GM21825 (cell line): Measurements from ENCODE around the gene COASY.
"Not testable (repeated sequence)": the region's sequence is repeated elsewhere in the genome, so short reads cannot be mapped to it uniquely, and the experiment has no call there.

Experiments used
- ATAC-seq: cut with Tn5 transposase; IDR thresholded peaks from one replicate; pipeline ENCODE4 v1.9.1; 2021; ENCODE audit warnings: mild to moderate bottlenecking, moderate library complexity; ENCODE audit not compliant: unreplicated experiment

COASY gene

DNA sequence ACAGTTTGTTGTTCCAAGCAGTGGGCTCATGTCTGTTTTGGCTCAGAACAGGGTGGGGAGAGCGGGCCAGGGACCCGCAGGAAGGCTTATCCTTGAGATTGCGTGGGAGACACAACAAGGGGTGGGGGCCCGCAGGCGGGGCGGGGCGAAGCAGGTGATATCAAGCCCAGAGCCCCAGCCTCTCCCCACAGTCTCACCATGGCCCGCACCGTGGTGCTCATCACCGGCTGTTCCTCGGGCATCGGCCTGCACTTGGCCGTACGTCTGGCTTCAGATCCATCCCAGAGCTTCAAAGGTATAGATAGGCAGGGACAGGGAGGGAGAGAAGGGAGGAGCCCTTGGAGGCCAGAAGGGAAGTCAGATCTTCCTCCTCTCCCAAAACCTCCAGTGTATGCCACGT, 9.2 kb upstream of the COASY start, which contains the start of gene HSD17B1:
Gene HSD17B1 (plus strand): TSS at position 188 of the 400 bp plus-strand sequence. CDS start 11 bp downstream, at position 199.
- ATAC-seq = not testable (repeated sequence)

DNA sequence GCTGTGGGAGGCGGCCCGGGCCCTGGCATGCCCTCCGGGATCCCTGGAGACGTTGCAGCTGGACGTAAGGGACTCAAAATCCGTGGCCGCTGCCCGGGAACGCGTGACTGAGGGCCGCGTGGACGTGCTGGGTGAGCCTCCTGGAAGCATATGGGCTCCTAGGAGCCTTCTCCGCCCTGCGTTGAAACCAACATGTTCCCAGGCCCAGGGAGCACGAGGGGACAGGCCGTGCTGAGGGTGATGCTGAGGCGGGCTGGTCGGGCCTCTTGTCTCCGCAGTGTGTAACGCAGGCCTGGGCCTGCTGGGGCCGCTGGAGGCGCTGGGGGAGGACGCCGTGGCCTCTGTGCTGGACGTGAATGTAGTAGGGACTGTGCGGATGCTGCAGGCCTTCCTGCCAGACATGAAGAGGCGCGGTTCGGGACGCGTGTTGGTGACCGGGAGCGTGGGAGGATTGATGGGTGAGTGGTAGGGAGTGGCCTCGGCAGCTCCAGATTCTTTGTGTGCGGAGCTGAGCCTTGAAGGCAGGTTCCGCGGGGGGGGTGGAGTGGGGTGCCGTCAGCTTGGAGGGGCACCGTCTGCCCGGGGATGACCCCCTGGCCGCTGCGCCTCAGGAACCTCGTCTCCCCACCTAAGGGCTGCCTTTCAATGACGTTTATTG, 8.7 kb upstream of the COASY start:
- no peak for ATAC-seq

DNA sequence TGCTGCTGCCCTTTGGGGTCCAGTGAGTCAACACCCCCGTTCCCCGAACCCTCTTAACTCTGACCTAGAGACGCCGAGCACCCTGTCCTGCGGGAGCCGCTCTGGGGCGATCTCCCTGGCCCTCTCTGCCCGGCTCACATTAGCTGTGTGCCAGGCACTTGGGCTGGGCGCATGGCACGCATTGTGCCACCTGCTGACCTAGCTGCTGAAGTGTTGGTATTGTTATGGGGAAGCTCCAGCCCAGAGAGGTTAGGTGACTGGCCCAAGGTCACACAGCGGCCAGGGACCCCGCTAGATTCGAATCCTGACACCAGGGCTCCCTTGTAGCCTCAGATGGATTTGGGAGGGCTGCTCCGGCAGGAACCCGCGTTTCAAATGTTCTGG, 8.1 kb upstream of the COASY start:
- ATAC-seq = no peak

DNA sequence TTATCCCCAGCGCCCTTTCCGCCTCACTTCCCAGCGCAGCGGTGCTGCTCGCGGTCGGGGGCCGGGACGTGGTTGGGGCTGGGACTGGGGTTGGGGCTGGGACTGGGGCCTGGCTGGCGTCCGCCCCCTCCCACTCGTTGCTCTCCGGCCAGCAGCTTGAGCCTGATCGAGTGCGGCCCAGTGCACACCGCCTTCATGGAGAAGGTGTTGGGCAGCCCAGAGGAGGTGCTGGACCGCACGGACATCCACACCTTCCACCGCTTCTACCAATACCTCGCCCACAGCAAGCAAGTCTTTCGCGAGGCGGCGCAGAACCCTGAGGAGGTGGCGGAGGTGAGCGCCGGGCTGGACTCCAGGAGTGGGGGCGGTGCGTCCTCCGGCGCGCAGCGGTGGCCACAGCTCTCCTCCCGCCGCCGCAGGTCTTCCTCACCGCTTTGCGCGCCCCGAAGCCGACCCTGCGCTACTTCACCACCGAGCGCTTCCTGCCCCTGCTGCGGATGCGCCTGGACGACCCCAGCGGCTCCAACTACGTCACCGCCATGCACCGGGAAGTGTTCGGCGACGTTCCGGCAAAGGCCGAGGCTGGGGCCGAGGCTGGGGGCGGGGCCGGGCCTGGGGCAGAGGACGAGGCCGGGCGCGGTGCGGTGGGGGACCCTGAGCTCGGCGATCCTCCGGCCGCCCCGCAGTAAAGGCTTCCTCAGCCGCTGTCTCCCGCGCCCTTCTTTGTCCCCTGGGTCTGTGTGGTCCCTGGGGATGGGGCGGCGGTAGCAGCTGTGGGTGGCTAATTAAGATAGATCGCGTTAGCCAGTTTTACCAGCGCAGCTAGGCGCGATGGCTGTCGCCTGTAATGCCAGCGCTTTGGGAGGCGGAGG, 7.5 kb upstream of the COASY start:
- peak; percentile 74 for ATAC-seq

DNA sequence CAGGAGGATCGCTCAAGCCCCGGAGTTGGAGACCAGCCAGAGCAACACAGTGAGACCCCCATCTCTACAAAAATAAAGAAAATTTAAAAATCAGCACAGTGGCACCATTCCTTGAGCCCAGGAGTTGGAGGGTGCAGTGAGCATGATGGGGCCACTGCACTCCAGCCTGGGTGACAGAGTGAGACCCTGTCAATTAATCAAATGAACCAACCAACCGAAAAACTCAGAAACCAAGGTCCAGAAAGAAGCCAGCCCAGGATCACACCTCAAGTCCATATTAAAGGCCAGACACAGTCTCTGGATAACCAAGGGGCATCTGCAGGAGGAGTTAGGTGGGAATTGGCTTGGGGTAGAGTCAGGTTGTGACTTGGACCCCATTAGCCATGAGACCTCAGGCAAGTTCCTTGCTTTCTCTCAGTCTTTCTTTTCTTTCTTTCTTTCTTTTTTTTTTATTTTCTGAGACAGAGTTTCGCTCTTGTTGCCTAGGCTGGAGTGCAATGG, 6.8 kb upstream of the COASY start:
- no peak for ATAC-seq

DNA sequence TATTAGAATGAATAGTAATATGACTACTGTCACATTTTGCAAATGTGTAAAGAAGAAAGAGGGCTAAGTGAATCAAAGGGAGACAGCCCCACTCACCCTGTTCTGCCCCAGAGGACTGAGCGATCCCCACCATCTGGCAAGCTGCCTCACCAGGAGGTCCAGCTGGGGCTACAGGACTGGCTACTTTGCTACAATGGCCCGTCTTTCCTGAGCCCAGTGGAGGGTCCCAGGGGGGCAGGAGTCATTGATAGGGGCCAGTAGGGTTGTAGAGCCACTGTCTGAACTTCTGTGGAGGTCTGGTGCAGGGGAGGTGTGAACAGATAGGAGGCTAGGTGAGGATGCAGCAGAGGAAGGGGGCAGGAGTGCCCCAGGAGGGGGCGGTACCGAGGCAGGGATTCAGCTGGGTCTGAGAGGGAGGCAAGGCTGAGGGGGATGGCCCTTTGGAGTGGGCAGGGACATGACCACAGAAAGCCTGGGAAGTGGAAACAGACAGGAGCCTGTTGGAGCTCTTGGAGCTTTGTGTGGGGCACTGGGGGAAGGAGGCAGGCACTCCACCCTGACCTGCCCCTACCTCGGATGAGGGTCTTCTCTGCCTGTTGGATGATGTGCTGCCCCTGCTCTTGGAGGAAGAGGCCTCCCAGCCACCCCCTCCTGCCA, 5.9 kb upstream of the COASY start:
- not testable (repeated sequence) for ATAC-seq

DNA sequence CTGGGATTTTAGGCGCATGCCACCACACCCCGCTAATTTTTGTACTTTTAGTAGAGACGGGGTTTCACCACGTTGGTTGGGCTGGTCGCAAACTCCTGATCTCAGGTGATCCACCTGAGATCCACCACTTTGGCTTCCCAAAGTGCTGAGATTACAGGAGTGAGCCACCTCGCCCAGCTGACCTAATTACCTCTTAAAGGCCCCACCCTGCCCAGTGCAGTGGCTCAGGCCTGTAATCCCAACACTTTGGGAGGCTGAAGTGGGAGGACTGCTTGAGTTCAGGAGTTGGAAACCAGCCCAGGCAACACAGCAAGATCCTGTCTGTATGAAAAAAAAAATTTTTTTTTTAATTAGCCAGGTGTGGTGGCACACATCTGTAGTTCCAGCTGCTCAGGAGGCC, 2.9 kb upstream of the COASY start:
- no peak for ATAC-seq

DNA sequence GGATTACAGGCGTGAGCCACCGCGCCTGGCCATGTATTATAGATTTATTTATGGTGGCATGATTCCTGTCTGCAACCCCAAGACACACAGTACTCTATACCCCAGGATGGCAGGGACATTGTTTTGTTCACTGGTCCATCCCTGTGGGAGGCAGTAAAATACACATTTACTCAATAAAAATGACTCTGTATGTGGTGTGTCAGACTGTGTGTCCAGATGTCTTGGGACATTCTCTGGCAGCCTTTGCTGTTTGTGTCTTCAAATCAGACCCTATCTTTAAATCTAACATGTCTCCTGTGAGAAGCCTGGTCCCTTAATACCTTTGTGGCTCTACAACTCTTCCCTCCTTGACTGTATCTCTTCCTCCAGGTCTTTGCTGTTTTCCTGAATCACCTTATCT, 1.7 kb upstream of the COASY start:
- no peak for ATAC-seq

DNA sequence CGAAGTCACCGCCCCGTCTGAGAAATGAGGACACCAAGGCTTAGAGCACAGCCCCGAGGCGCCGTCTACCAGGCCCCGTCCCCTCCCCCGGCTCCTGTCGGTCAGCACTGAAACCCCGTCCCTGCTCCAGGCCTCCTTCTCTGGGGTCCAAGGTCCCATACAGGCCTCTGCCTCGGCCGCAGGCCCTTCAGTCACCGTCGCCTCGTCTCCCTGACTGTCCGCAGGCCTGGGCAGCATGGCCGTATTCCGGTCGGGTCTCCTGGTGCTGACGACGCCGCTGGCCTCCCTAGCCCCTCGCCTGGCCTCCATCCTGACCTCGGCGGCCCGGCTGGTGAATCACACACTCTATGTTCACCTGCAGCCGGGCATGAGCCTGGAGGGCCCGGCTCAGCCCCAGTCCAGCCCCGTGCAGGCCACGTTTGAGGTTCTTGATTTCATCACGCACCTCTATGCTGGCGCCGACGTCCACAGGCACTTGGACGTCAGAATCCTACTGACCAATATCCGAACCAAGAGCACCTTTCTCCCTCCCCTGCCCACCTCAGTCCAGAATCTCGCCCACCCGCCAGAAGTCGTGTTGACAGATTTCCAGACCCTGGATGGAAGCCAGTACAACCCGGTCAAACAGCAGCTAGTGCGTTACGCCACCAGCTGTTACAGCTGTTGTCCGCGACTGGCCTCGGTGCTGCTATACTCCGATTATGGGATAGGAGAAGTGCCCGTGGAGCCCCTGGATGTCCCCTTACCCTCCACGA, 617 bp downstream of the COASY start:
- ATAC-seq = no peak

DNA sequence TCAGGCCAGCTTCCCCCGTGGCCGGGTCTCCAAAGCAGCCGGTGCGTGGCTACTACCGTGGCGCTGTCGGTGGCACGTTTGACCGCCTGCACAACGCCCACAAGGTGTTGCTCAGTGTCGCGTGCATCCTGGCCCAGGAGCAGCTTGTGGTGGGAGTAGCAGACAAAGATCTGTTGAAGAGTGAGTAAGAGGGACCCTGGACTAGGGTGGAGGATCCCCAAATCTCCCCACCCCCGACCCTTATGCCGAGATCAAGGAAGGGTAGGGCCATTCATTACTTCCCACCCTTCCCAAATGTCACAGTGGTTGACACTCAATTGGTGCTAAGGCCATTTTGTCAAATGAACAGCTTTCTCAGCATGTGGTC, 1.2 kb downstream of the COASY start:
- ATAC-seq = no peak

DNA sequence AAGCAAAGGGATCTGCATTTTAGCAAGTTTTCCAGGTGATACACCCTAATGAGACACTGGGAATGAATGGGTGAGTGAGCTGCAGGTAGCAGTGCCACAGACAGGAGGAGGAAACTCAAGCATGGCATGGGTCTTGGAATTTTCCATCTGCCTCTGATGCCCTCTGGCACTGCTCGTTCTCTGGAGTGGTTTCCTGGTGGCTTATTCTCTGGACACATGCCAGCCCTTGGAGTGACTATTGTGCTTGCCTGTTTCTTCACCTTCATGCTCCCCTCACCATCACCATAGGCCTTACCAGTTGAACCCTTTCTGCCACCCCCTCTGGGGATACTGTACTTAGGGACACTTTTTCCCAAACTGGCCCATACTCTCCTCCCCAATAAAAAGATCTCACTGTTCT, 1.6 kb downstream of the COASY start:
- no peak for ATAC-seq

DNA sequence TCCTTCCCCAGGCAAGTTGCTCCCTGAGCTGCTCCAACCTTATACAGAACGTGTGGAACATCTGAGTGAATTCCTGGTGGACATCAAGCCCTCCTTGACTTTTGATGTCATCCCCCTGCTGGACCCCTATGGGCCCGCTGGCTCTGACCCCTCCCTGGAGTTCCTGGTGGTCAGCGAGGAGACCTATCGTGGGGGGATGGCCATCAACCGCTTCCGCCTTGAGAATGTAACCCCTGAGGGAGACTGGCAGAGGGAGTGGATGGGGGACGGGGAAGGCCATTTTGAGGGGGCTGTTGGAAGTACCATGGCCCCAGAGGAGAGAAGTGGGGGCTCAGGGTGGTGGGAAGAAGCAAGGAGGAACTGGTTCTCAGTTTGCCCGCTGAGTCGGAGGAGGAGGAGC, 2.0 kb downstream of the COASY start:
- ATAC-seq = no peak

DNA sequence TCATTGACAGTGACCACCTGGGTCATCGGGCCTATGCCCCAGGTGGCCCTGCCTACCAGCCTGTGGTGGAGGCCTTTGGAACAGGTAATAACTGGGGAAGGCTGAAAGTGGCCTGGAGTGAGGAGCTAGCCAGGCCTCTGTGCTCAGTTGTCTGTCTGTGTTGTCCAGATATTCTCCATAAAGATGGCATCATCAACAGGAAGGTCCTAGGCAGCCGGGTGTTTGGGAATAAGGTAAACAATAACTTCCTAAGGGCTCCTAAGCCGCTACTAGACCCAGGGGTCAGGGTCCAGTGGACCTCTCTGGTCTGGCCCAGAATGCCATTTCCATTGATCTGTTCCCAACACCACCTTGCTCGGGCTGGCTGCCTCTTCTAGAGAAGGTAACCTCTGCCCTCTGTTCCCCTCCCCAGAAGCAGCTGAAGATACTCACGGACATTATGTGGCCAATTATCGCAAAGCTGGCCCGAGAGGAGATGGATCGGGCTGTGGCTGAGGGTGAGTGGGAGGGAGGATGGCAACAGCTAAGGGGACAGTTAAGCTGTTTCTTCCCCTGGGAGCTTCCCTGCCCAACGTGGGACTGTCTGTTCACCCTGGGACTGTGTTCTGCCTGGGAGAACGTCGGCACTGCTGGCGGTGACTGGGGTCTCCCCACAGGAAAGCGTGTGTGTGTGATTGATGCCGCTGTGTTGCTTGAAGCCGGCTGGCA, 3.0 kb downstream of the COASY start:
- no peak for ATAC-seq

DNA sequence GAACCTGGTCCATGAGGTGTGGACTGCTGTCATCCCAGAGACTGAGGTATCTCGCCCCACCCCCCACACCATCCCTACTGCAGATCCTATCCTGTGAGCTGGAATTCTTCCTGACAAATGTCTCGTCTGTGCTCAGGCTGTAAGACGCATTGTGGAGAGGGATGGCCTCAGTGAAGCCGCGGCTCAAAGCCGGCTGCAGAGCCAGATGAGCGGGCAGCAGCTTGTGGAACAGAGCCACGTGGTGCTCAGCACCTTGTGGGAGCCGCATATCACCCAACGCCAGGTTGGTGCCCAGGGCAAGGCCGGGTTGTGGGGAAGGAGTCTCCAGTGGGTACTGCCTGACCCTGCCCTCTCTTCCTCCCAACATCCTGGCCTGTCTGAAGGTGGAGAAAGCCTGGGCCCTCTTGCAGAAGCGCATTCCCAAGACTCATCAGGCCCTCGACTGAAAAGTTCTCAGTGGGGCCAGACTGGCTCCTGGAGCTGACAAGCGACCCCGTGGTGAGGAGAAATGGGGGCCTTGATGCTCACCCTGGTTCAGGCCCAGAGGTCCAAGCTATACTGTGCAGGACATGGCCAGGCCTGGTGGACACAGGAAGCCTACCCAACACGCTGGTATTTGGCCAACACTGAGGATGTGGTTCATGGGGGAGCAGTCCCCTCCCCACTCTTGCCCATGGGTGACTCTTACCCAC, 3.7 kb downstream of the COASY start:
- ATAC-seq = no peak

DNA sequence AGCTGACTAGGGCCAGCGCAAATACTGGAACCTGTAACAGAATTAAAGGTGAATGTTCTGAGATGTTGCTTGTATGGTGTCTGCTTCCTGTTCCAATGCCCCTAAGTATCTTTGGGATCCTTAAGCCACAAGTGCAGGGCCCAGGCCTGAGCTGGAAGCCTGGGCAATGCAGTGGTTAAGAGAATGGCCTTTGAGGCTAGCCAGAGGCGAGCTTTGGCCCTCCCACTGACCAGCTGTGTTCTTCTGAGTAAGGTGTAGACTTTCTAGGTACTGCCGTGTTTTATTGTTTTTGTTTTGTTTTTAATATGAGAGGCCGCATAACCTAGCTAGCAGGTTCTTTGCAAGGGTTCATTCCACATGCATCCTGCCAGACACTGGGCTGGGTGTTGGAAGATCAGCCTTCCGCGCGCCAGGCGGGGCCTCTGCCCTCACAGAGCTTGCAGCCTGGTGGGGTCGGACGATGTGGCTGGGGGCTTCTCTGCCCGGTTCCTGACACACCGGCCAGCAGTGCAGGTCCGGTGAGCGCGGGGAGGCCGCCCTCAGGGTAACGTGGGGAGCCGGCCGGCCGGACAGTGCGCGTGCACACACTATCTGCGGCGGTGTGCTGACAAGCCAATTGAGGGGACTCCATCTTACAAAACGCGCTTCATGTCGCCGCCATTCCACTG, 4.4 kb downstream of the COASY start:
- ATAC-seq = no peak

DNA sequence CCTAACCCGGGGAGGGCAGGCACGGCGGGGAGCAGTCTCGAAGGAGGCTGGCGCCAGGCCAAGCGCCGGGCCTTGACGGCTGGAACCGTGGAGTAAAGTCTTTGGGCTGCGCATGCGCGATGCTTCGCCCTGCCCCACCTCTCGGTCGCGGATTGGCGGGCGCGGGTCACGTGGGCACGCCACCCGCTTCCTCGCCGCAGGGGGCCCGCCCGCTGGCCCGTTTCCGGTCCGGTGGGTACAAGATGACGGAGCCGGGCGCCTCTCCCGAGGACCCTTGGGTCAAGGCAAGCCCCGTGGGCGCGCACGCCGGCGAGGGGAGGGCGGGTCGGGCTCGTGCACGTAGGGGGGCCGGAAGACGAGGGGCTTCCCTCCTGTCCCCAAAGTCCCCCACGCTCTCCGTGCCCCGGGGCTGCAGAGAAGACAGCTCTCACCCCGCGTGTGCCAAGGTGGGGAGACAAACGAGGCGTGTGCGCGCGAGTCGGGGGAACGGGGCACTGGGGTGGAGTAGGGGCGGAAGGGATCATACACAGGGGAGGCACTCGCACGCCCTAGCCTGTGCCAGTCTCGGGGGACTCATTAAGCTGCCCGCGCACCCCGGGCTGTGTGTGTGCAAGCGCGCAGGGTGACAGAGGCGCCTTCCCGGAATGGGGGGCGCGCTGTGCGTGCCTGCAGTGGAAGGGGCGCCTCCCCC, 5.1 kb downstream of the COASY start, which contains the start of gene MLX:
Gene MLX (plus strand): TSS at position 218 of the 691 bp plus-strand sequence. CDS start 25 bp downstream, at position 243.
- ATAC-seq = no peak

DNA sequence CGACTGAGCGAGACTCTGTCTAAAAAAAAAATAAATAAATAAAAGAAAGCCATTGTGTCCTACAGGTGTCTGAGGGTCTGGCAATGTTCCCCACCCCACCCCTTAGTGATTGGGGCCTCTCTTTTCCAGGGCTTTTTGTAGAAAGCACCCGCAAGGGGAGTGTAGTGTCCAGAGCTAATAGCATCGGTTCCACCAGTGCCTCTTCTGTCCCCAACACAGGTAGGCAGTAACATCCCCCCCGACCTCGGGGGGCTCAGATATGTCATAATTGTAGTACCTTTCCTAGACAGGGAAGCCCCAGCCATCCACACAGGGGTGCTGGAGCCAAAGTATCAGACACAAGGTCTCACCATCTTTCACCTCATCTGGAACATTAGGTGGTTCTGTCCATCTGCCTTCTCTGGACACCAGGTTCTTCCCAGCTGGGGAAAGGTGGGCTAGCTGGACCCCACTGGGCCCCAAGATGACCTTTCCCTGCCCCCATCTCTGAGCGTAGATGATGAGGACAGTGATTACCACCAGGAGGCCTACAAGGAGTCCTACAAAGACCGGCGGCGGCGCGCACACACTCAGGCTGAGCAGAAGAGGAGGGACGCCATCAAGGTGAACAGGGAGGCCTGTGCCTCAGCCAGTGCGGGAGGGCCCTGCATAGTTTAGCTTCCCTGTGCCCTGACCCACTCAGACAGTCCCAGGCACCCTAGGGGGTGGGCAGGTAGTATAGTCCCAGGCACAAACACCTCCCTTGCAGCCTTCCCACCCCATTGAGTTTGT, 6.6 kb downstream of the COASY start:
- ATAC-seq = no peak
